Mesenchymal stem cell (in vitro differentiated cells and primary cell): ENCODE data around the gene ERCC6L2.

ENCODE experiments used
- DNase-seq: peaks from one replicate; pipeline ENCODE4 v3.0.0-alpha.2; 2013
- H2AFZ ChIP-seq: one replicate; pipeline ENCODE4 v1.6.1; 2013; ENCODE audit warnings: low read depth, mild to moderate bottlenecking, control low read depth, inconsistent platforms, low read length, moderate library complexity
- H2AK5ac ChIP-seq: 2 replicates; pipeline ENCODE4 v1.6.1; 2013; ENCODE audit warnings: low read length, moderate library complexity, mild to moderate bottlenecking, inconsistent platforms; ENCODE audit not compliant: severe bottlenecking
- H2BK120ac ChIP-seq: one replicate; pipeline ENCODE4 v1.6.1; 2013; ENCODE audit warnings: low read depth, mild to moderate bottlenecking, inconsistent platforms, low read length, moderate library complexity
- H2BK12ac ChIP-seq, 2 experiments: one replicate each; pipeline ENCODE4 v1.6.1; 2013; ENCODE audit warnings: inconsistent platforms in 2 of 2, low read length in 2 of 2, mild to moderate bottlenecking in 2 of 2, moderate library complexity in 2 of 2, control low read depth in 1 of 2
- H2BK15ac ChIP-seq: one replicate; pipeline ENCODE4 v1.6.1; 2013; ENCODE audit warnings: mild to moderate bottlenecking, low read depth, inconsistent platforms; ENCODE audit not compliant: poor library complexity, severe bottlenecking
- H2BK5ac ChIP-seq: 2 replicates; pipeline ENCODE4 v1.6.1; 2013; ENCODE audit warnings: low read depth, mild to moderate bottlenecking, low read length, control low read depth, inconsistent platforms; ENCODE audit not compliant: poor library complexity, severe bottlenecking
- H3K14ac ChIP-seq, 2 experiments: one replicate each; pipeline ENCODE4 v1.6.1; 2013; ENCODE audit warnings: inconsistent platforms in 2 of 2, low read length in 2 of 2, control low read depth in 1 of 2, mild to moderate bottlenecking in 1 of 2, moderate library complexity in 1 of 2
- H3K18ac ChIP-seq, 2 experiments: one replicate each; pipeline ENCODE4 v1.6.1; 2013; ENCODE audit warnings: inconsistent platforms in 2 of 2, low read length in 2 of 2, control low read depth in 1 of 2, low read depth in 1 of 2, mild to moderate bottlenecking in 1 of 2
- H3K23ac ChIP-seq, 2 experiments: one replicate each; pipeline ENCODE4 v1.6.1; 2013; ENCODE audit warnings: inconsistent platforms in 2 of 2, low read length in 2 of 2, mild to moderate bottlenecking in 2 of 2, moderate library complexity in 2 of 2, control low read depth in 1 of 2
- H3K27ac ChIP-seq: 2 replicates; pipeline ENCODE4 v1.5.1; 2013; ENCODE audit warnings: mild to moderate bottlenecking, moderate library complexity, low read length, control low read depth, inconsistent platforms; ENCODE audit not compliant: poor library complexity, severe bottlenecking
- H3K27me3 ChIP-seq, 2 experiments: 2 replicates each; pipeline versions ENCODE4 v1.6.1 to v1.7.0; 2013; ENCODE audit warnings: low read length in 2 of 2, mild to moderate bottlenecking in 2 of 2, moderate library complexity in 2 of 2, control low read depth in 1 of 2, inconsistent platforms in 1 of 2; ENCODE audit not compliant: control insufficient read depth in 1 of 2, insufficient read depth in 1 of 2
- H3K36me3 ChIP-seq, 2 experiments: 2 replicates each; pipeline versions ENCODE4 v1.6.1 to v1.7.0; 2013; ENCODE audit warnings: low read length in 2 of 2, control low read depth in 1 of 2, inconsistent platforms in 1 of 2, low read depth in 1 of 2, mild to moderate bottlenecking in 1 of 2; ENCODE audit not compliant: insufficient read depth in 2 of 2, control insufficient read depth in 1 of 2
- H3K4ac ChIP-seq, 2 experiments: one replicate each; pipeline ENCODE4 v1.6.1; 2013; ENCODE audit warnings: inconsistent platforms in 2 of 2, low read length in 2 of 2, mild to moderate bottlenecking in 2 of 2, moderate library complexity in 2 of 2, control low read depth in 1 of 2, low read depth in 1 of 2
- H3K4me1 ChIP-seq: 2 replicates; pipeline ENCODE4 v1.6.1; 2013; ENCODE audit warnings: low read depth, low read length, control low read depth; ENCODE audit not compliant: control insufficient read depth, insufficient read depth
- H3K4me2 ChIP-seq: 2 replicates; pipeline ENCODE4 v1.6.1; 2013; ENCODE audit warnings: low read length, mild to moderate bottlenecking, inconsistent platforms; ENCODE audit not compliant: poor library complexity, severe bottlenecking
- H3K4me3 ChIP-seq, 2 experiments: 2 replicates each; pipeline versions ENCODE4 v1.5.1 to v1.7.0; 2013; ENCODE audit warnings: low read length in 2 of 2, mild to moderate bottlenecking in 2 of 2, control low read depth in 1 of 2, low read depth in 1 of 2; ENCODE audit not compliant: insufficient read depth in 1 of 2
- H3K79me1 ChIP-seq: replicated peaks from 2 replicates; pipeline ENCODE4 v1.6.1; 2013; ENCODE audit warnings: mild to moderate bottlenecking, control low read depth, low read length, inconsistent platforms; ENCODE audit not compliant: poor library complexity, severe bottlenecking
- H3K9ac ChIP-seq: 2 replicates; pipeline ENCODE4 v1.7.0; 2013; ENCODE audit warnings: mild to moderate bottlenecking, low read length, moderate library complexity
- H3K9me3 ChIP-seq: 2 replicates; pipeline ENCODE4 v1.7.0; 2013; ENCODE audit warnings: mild to moderate bottlenecking, low read length; ENCODE audit not compliant: control insufficient read depth
- H4K8ac ChIP-seq: one replicate; pipeline ENCODE4 v1.6.1; 2013; ENCODE audit warnings: inconsistent platforms, mild to moderate bottlenecking, low read length, moderate library complexity
- H4K91ac ChIP-seq: one replicate; pipeline ENCODE4 v1.6.1; 2013; ENCODE audit warnings: mild to moderate bottlenecking, low read length, inconsistent platforms
- WGBS: methylation state at CpG from one replicate; pipeline ENCODE4 v1.1.7; 2013; ENCODE audit warnings: mixed read lengths; 5-methylcytosine and 5-hydroxymethylcytosine counted together

Gene ERCC6L2

GRCh38 chr9:95848764-95849163 lies 26.7 kb upstream of the ERCC6L2 start:
- Histone ChIP-seq H3K79me1 (no peaks in the 10 kb centered on the region), H3K4me3 (no peak overlapping the region), H2BK120ac (no peak overlapping the region), H3K4me2 (no peak overlapping the region), H2BK12ac (no peak overlapping the region), H2AK5ac (no peak overlapping the region), H3K36me3 (peaks cover 0 to 6% of the 10 kb centered on the region in 2 experiments), H3K18ac (no peak overlapping the region), H3K9ac (no peak overlapping the region), H2BK5ac (no peak overlapping the region), H3K4ac (no peak overlapping the region), H4K8ac (no peak overlapping the region), H3K23ac (no peak overlapping the region), H3K14ac (no peak overlapping the region), H3K4me1 (peaks cover 2% of the 10 kb centered on the region), H4K91ac (no peak overlapping the region), H3K9me3 (no peaks in the 10 kb centered on the region), H2BK15ac (no peak overlapping the region), H3K27ac (no peak overlapping the region), H3K27me3 (no peaks in the 10 kb centered on the region), H2AFZ (no peak overlapping the region)
- no peak for DNase-seq

- H2BK5ac ChIP-seq, result no peak overlapping the region
- H3K18ac ChIP-seq, result no peak overlapping the region
Observed at GRCh38 chr9:95852059-95853032, 23.1 kb upstream of the ERCC6L2 start.

GRCh38 chr9:95854386-95855020 lies 21.0 kb upstream of the ERCC6L2 start:
- Histone ChIP-seq H3K4ac (no peak overlapping the region), H2BK12ac (no peak overlapping the region), H3K18ac (no peak overlapping the region), H3K36me3 (no peaks in the 10 kb centered on the region), H2BK15ac (no peak overlapping the region), H3K27me3 (no peaks in the 10 kb centered on the region), H3K9ac (no peak overlapping the region), H2AK5ac (no peak overlapping the region), H3K9me3 (no peaks in the 10 kb centered on the region), H3K27ac (no peak overlapping the region), H3K14ac (no peak overlapping the region), H4K91ac (no peak overlapping the region), H3K79me1 (peaks cover 3% of the 10 kb centered on the region), H4K8ac (no peak overlapping the region), H2AFZ (no peak overlapping the region), H2BK120ac (no peak overlapping the region), H3K4me2 (no peak overlapping the region), H3K23ac (no peak overlapping the region), H3K4me1 (peaks cover 1% of the 10 kb centered on the region), H3K4me3 (no peak overlapping the region), H2BK5ac (no peak overlapping the region)
- WGBS, result no CpG with 5 or more reads among the region's 1 CpG
- DNase-seq, result peak; percentile 34

More at GRCh38 chr9:95852059-95853032, 23.1 kb upstream of the ERCC6L2 start:
- H2BK15ac ChIP-seq, result no peak overlapping the region
- peaks cover 0 to 6% of the 10 kb centered on the region in 2 experiments for H3K36me3 ChIP-seq
- peaks cover 1% of the 10 kb centered on the region for H3K79me1 ChIP-seq
- H3K23ac ChIP-seq, result no peak overlapping the region
- no peaks in the 10 kb centered on the region for H3K9me3 ChIP-seq
- no peak overlapping the region for H3K27ac ChIP-seq
- H3K4me3 ChIP-seq, result no peak overlapping the region
- no peak overlapping the region for H2AFZ ChIP-seq
- no peak overlapping the region for H3K14ac ChIP-seq
- no peak overlapping the region for H3K4me2 ChIP-seq
- peaks cover 2% of the 10 kb centered on the region for H3K4me1 ChIP-seq
- no peaks in the 10 kb centered on the region for H3K27me3 ChIP-seq
- DNase-seq, result peak; percentile 67
- H4K8ac ChIP-seq, result no peak overlapping the region
- H2BK120ac ChIP-seq, result no peak overlapping the region
- H3K4ac ChIP-seq, result no peak overlapping the region
- no peak overlapping the region for H2AK5ac ChIP-seq
- H2BK12ac ChIP-seq, result no peak overlapping the region
- no peak overlapping the region for H4K91ac ChIP-seq
- H3K9ac ChIP-seq, result no peak overlapping the region
- 36% methylated on average over 5 of the region's 7 CpGs for WGBS

- Histone ChIP-seq H3K4me3 (no peak overlapping the region), H2BK15ac (no peak overlapping the region), H3K4me1 (peaks cover 1% of the 10 kb centered on the region), H2AFZ (no peak overlapping the region), H3K36me3 (no peaks in the 10 kb centered on the region), H2BK5ac (no peak overlapping the region), H3K27me3 (no peaks in the 10 kb centered on the region), H3K27ac (no peak overlapping the region), H3K9me3 (no peaks in the 10 kb centered on the region), H3K14ac (no peak overlapping the region), H4K91ac (no peak overlapping the region), H2AK5ac (no peak overlapping the region), H2BK120ac (no peak overlapping the region), H2BK12ac (no peak overlapping the region), H3K9ac (no peak overlapping the region), H3K79me1 (peaks cover 3% of the 10 kb centered on the region), H3K18ac (no peak overlapping the region), H4K8ac (no peak overlapping the region), H3K23ac (no peak overlapping the region), H3K4me2 (no peak overlapping the region), H3K4ac (no peak overlapping the region)
- DNase-seq, result no peak
Observed at GRCh38 chr9:95855961-95856360, 19.5 kb upstream of the ERCC6L2 start.
